H9 (cell line): ENCODE results near the gene C10orf95. TPM values are rescaled to one million over a fixed set of nuclear protein-coding genes. Genes with fewer than 3 reads are reported as not detected.

ENCODE experiments used
- DNase-seq: peaks from one replicate; pipeline ENCODE4 v3.0.0-alpha.2; 2017
- H2AFZ ChIP-seq: one replicate; pipeline ENCODE4 v1.6.1; 2013; ENCODE audit warnings: mild to moderate bottlenecking, low read length, control low read depth, moderate library complexity
- H2AK5ac ChIP-seq: 2 replicates; pipeline ENCODE4 v1.6.1; 2013; ENCODE audit warnings: low read length, control low read depth, mixed read lengths; ENCODE audit not compliant: insufficient read length
- H2BK120ac ChIP-seq: one replicate; pipeline ENCODE4 v1.6.1; 2013; ENCODE audit warnings: low read depth, mild to moderate bottlenecking, low read length, control low read depth, inconsistent platforms; ENCODE audit not compliant: poor library complexity, severe bottlenecking
- H2BK12ac ChIP-seq: 2 replicates; pipeline ENCODE4 v1.6.1; 2013; ENCODE audit warnings: low read length, control low read depth, mixed read lengths, low read depth; ENCODE audit not compliant: insufficient read length
- H2BK15ac ChIP-seq: 2 replicates; pipeline ENCODE4 v1.6.1; 2013; ENCODE audit warnings: low read depth, low read length, control low read depth
- H2BK20ac ChIP-seq: one replicate; pipeline ENCODE4 v1.6.1; 2013; ENCODE audit warnings: low read depth, mild to moderate bottlenecking, low read length, control low read depth, inconsistent platforms; ENCODE audit not compliant: poor library complexity, severe bottlenecking
- H2BK5ac ChIP-seq: 2 replicates; pipeline ENCODE4 v1.6.1; 2013; ENCODE audit warnings: low read length, control low read depth, mixed read lengths; ENCODE audit not compliant: insufficient read length
- H3K14ac ChIP-seq: 2 replicates; pipeline ENCODE4 v1.6.1; 2013; ENCODE audit warnings: low read length, control low read depth; ENCODE audit not compliant: insufficient read depth
- H3K18ac ChIP-seq: 2 replicates; pipeline ENCODE4 v1.6.1; 2013; ENCODE audit warnings: low read depth, mild to moderate bottlenecking, mixed read lengths, low read length, control low read depth; ENCODE audit not compliant: insufficient read length
- H3K23ac ChIP-seq: 2 replicates; pipeline ENCODE4 v1.6.1; 2013; ENCODE audit warnings: low read length, control low read depth, mixed read lengths, low read depth; ENCODE audit not compliant: insufficient read length
- H3K23me2 ChIP-seq: 2 replicates; pipeline ENCODE4 v1.6.1; 2013; ENCODE audit warnings: low read depth, mild to moderate bottlenecking, mixed read lengths, low read length, control low read depth; ENCODE audit not compliant: insufficient read length, poor library complexity, severe bottlenecking
- H3K27ac ChIP-seq: 2 replicates; pipeline ENCODE4 v1.5.1; 2013; ENCODE audit warnings: low read length, control low read depth, mixed read lengths, low read depth; ENCODE audit not compliant: insufficient read length
- H3K27me3 ChIP-seq: 2 replicates; pipeline ENCODE4 v1.6.1; 2013; ENCODE audit warnings: low read length, control low read depth, inconsistent platforms; ENCODE audit not compliant: insufficient read depth
- H3K4ac ChIP-seq: 2 replicates; pipeline ENCODE4 v1.6.1; 2013; ENCODE audit warnings: low read depth, mild to moderate bottlenecking, control low read depth, inconsistent platforms, low read length, moderate library complexity
- H3K4me1 ChIP-seq: 2 replicates; pipeline ENCODE4 v1.6.1; 2013; ENCODE audit warnings: low read length, control low read depth, inconsistent platforms; ENCODE audit not compliant: insufficient read depth
- H3K4me2 ChIP-seq: 2 replicates; pipeline ENCODE4 v1.6.1; 2013; ENCODE audit warnings: low read length, control low read depth, mixed read lengths; ENCODE audit not compliant: insufficient read length, insufficient read depth
- H3K56ac ChIP-seq: 2 replicates; pipeline ENCODE4 v1.6.1; 2013; ENCODE audit warnings: low read depth, mild to moderate bottlenecking, mixed read lengths, low read length, control low read depth; ENCODE audit not compliant: insufficient read length
- H3K79me1 ChIP-seq: 2 replicates; pipeline ENCODE4 v1.6.1; 2013; ENCODE audit warnings: low read depth, mild to moderate bottlenecking, moderate library complexity, low read length, control low read depth, inconsistent platforms; ENCODE audit not compliant: insufficient read depth, poor library complexity, severe bottlenecking
- H3K79me2 ChIP-seq: 2 replicates; pipeline ENCODE4 v1.6.1; 2013; ENCODE audit warnings: low read length, control low read depth, inconsistent platforms; ENCODE audit not compliant: insufficient read depth
- H3K9ac ChIP-seq: 2 replicates; pipeline ENCODE4 v1.6.1; 2013; ENCODE audit warnings: low read length, control low read depth, mixed read lengths; ENCODE audit not compliant: insufficient read length; ENCODE audit errors: extremely low read depth
- H3K9me3 ChIP-seq: one replicate; pipeline ENCODE4 v1.6.1; 2013; ENCODE audit warnings: low read depth, low read length, inconsistent platforms; ENCODE audit not compliant: control insufficient read depth
- H3T11ph ChIP-seq: one replicate; pipeline ENCODE4 v1.6.1; 2013; ENCODE audit warnings: mild to moderate bottlenecking, low read length, control low read depth, inconsistent platforms
- H4K20me1 ChIP-seq: one replicate; pipeline ENCODE4 v1.6.1; 2013; ENCODE audit not compliant: control insufficient read depth, insufficient read length, insufficient read depth
- H4K5ac ChIP-seq: 2 replicates; pipeline ENCODE4 v1.6.1; 2013; ENCODE audit warnings: low read depth, mild to moderate bottlenecking, mixed read lengths, low read length, control low read depth; ENCODE audit not compliant: insufficient read length
- H4K8ac ChIP-seq: replicated peaks from 2 replicates; pipeline ENCODE4 v1.6.1; 2013; ENCODE audit warnings: low read length, control low read depth, mixed read lengths, low read depth; ENCODE audit not compliant: insufficient read length
- H4K91ac ChIP-seq: 2 replicates; pipeline ENCODE4 v1.6.1; 2013; ENCODE audit warnings: low read depth, mild to moderate bottlenecking, moderate library complexity, mixed read lengths, low read length, control low read depth; ENCODE audit not compliant: insufficient read length
- H3K27ac Mint-ChIP-seq, 3 experiments: 2 replicates in 2 of 3; 3 replicates in 1 of 3; pipeline ENCODE4 v1.8.0; 2020 to 2021; ENCODE audit warnings: mixed read lengths in 3 of 3, mild to moderate bottlenecking in 1 of 3, moderate library complexity in 1 of 3
- H3K27me3 Mint-ChIP-seq: 2 replicates; pipeline ENCODE4 v1.8.0; 2021; ENCODE audit warnings: low read depth, mild to moderate bottlenecking, moderate library complexity, mixed read lengths
- H3K36me3 Mint-ChIP-seq, 3 experiments: 2 replicates in 2 of 3; 3 replicates in 1 of 3; pipeline ENCODE4 v1.8.0; 2020 to 2021; ENCODE audit warnings: low read depth in 3 of 3, mixed read lengths in 3 of 3; ENCODE audit not compliant: insufficient read depth in 1 of 3
- H3K4me1 Mint-ChIP-seq, 2 experiments: 2 replicates each; pipeline ENCODE4 v1.8.0; 2020; ENCODE audit warnings: mixed read lengths in 2 of 2
- H3K4me3 Mint-ChIP-seq, 2 experiments: 2 replicates in 1 of 2; 3 replicates in 1 of 2; pipeline ENCODE4 v1.8.0; 2020 to 2021; ENCODE audit warnings: mild to moderate bottlenecking in 2 of 2, mixed read lengths in 2 of 2, moderate library complexity in 1 of 2
- H3K9me3 Mint-ChIP-seq, 2 experiments: 2 replicates in 1 of 2; 3 replicates in 1 of 2; pipeline ENCODE4 v1.8.0; 2020; ENCODE audit warnings: mild to moderate bottlenecking in 2 of 2, mixed read lengths in 2 of 2, moderate library complexity in 1 of 2
- CTCF ChIP-seq: fragments of 200-600 bp; sonication (generic); conservative IDR thresholded peaks from 3 replicates; pipeline ENCODE4 v1.8.0; 2021; ENCODE audit warnings: antibody characterized with exemption, mild to moderate bottlenecking
- WGBS: extraction: QIAGEN DNeasy Blood & Tissue Kit; methylation state at CpG from one replicate; pipeline ENCODE4 v1.1.7; 2013; ENCODE audit warnings: missing lambda C conversion rate, low lambda C conversion rate, mixed read lengths; ENCODE audit not compliant: insufficient read length; ENCODE audit errors: extremely low coverage; 5-methylcytosine and 5-hydroxymethylcytosine counted together
- total RNA-seq: library from RNA; stranded (reverse); gene quantifications from 2 replicates; pipeline ENCODE4 v1.2.1, GENCODE V29; 2021

C10orf95 gene
- total RNA-seq, 1 experiment from 2014 or later, result not detected

- no peak overlapping the region for H3K18ac ChIP-seq
- H3K79me1 ChIP-seq, result no peaks in the 10 kb centered on the region
- no peaks in the 10 kb centered on the region for H4K20me1 ChIP-seq
- H2BK20ac ChIP-seq, result no peak overlapping the region
- Mint-ChIP-seq H3K27ac (no peak overlapping the region), H3K9me3 (no peaks in the 10 kb centered on the region), H3K4me1 (peaks cover 10 to 29% of the 10 kb centered on the region in 2 experiments), H3K27me3 (peaks cover 80% of the 10 kb centered on the region), H3K4me3 (no peak overlapping the region), H3K36me3 (no peaks in the 10 kb centered on the region)
- no peak overlapping the region for H2AFZ ChIP-seq
- H2BK5ac ChIP-seq, result no peak overlapping the region
- H2BK120ac ChIP-seq, result no peak overlapping the region
- no peak for DNase-seq
- no peak overlapping the region for H3K4me2 ChIP-seq
- H3K23ac ChIP-seq, result no peak overlapping the region
- WGBS, result no CpG with 5 or more reads among the region's 3 CpGs
- no peak overlapping the region for H4K8ac ChIP-seq
- H3T11ph ChIP-seq, result no peak overlapping the region
- peaks cover 5% of the 10 kb centered on the region; the same call in 1 of the 2 replicates for H3K4me1 ChIP-seq
- no peaks in the 10 kb centered on the region for H3K79me2 ChIP-seq
- no peaks in the 10 kb centered on the region for H3K23me2 ChIP-seq
- H3K9ac ChIP-seq, result no peak overlapping the region
- H3K27ac ChIP-seq, result no peak overlapping the region
- peaks cover 29% of the 10 kb centered on the region; the same call in 1 of the 2 replicates for H3K27me3 ChIP-seq
- H4K91ac ChIP-seq, result no peak overlapping the region
- no peak for TF ChIP-seq CTCF
- no peak overlapping the region for H2AK5ac ChIP-seq
- no peak overlapping the region for H3K14ac ChIP-seq
- no peak overlapping the region for H4K5ac ChIP-seq
- H2BK12ac ChIP-seq, result no peak overlapping the region
- no peak overlapping the region for H3K56ac ChIP-seq
- no peak overlapping the region for H2BK15ac ChIP-seq
- H3K4ac ChIP-seq, result no peak overlapping the region
- no peaks in the 10 kb centered on the region for H3K9me3 ChIP-seq
Measured at GRCh38 chr10:102437515-102437914, 13.8 kb downstream of the C10orf95 start.
